T1000 (cell line): Measurements from ENCODE around the gene ADGRB3.
A peak's percentile ranks its signal among the peaks of the same experiment; 100 is the strongest.
"Not testable (repeated sequence)": the region's sequence is repeated elsewhere in the genome, so short reads cannot be mapped to it uniquely, and the experiment has no call there.

ENCODE experiments used
- DNase-seq: peaks from one replicate; lab custom pipeline; 2025; ENCODE audit warnings: mixed read lengths; lab: John Stamatoyannopoulos, UW

The ADGRB3 gene

DNA sequence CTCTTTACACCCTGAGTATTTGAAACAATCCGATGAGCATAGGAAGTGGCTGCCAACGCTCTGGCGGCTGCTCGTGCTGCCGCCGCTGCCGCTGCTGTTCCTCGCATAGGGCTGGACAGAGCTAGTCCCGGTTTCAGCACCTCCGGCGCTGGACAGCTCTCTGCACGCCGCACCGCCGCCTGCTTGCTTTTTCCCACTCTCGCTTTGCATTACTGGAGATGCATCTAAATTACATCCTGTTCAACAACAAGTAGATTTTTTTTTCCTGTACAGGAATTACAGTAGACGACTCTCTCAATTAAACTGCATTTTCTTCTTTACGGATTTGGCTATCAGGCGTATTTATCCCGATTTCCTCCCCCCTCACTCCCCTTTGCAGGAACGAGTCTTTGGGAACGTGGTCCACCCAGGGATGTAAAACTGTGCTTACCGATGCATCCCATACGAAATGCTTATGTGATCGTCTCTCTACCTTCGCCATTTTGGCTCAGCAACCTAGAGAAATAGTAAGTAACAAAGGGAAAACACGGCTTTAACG, 597.9 kb downstream of the ADGRB3 start:
- DNase-seq, result peak; percentile 56

DNA sequence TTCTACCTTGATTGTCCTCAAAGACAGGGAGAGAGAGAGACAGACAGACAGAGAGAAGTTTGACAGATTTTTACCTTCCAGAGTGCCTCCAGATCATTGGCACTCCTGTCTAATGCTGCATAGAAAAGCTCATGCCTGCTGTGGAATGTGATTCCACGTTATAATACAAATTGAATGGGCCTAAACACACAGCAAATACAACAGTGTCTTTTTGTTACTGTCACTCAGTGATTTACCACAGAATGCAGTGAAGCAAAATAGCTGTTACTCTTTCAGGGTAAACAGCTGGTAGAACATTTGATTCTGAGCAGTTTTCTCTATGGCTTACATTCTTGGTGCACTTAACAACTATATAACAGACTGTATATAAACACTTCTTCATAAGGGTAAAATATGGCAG, 603.0 kb downstream of the ADGRB3 start:
- no peak for DNase-seq

DNA sequence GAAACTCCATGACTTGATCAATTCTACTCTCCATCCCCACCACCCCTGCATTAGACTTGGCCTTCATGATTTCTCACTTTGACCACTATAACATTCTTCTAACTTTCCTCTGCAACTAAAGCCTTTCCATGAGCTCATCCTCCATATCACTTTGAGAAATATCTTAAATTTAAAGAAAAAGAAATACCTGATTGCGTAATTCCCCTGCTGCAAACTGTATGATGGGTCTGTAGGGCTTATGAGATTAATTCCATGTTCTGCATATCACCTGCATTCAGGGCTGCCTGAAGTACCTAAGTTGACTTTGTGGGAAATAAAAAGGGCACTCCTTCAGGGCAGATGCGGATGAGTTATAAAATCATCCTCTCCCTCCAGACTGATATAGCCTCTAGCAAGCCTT, 611.9 kb downstream of the ADGRB3 start:
- DNase-seq, result no peak

DNA sequence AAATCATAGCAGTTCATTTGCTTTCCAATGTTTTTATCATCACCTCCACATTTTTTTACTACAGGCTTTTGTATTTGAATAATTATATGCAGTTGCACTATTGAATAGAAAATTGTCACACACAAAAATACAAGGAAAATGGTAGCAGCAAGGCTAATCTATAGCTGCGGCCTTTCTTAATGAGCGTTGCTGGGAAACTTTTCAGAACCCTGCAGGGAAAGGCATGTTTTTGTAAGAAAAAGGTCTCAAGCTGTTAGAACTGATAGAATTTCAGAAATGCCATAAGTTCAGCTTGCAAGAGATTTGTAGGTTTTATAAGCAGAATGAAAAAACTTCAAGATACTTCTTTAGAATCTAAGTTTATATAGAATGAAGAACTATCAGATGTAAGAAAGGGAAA, 625.9 kb downstream of the ADGRB3 start:
- no peak for DNase-seq

DNA sequence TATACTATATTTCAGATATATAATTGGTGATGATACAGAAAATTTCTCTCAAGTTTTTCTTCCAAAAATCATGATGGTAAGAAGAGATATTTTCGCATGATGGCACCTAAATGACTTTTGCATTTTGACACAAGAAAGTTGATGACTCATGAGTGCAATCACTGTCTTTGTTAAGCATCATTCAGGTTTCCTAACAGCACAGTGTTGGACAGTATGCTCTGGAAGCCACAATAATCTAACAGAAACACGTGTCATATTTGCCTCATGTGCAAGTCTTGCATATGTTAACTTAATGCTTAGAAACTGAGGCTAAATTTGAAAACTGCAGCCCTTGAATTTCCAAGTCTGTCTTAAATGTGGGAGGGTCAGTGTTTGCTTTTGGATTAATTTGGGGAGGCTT, 628.2 kb downstream of the ADGRB3 start:
- no peak for DNase-seq

DNA sequence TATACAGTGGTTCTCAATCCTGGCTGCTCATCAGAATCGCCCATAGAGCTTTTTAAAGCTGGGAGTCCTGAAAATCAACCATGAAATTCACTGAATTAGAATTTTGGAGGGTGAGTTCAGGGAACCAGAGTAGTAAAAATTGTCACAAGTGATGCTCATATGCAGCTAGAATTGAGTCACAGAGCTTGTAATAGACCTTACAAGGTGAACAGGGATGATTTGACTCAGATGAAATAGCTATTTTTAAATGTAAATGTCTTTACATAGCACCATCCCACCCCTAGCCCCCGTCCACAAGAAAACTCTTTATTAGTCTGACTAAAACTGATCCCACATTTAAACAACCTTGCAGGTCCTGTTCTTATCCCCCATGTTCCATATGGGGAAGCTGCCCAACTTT, 630.0 kb downstream of the ADGRB3 start:
- DNase-seq, result no peak

DNA sequence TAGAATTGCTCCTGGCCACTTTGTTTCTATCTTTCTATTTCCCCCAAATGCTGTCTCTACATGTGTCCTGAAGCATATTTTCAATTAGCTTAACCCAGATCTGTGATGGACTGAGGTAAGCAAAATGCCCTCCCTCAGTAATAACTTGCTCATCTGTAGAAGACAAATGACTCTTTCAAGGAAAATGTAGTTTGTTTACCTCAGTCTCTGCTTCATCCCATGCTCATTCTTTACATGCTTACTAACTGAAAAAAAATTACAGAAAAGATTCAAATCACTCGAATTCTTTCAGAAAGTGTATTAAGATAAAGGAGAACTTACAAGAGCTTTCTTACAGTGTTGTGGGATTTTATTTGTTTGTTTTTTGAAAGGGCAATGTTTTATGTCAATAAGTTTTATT, 630.6 kb downstream of the ADGRB3 start:
- no peak for DNase-seq

DNA sequence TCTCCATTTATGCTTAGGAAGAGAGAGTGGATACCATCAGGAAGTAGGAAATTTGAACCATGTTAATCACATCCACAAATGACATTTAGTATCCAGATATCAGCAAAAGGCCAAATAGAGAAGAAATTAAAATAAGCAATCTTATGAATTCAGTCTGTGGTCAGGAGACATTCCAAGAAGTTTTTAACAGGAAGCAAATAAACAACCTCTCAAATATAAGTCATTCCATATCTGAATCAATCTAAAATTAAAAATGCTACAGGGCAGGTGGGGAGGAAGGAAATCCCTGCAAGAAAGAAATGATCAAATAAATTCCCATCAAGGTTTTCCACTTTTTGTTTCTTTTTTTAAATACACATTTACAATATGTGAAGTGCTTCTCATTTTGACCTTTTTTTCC, 641.1 kb downstream of the ADGRB3 start:
- DNase-seq, result no peak

DNA sequence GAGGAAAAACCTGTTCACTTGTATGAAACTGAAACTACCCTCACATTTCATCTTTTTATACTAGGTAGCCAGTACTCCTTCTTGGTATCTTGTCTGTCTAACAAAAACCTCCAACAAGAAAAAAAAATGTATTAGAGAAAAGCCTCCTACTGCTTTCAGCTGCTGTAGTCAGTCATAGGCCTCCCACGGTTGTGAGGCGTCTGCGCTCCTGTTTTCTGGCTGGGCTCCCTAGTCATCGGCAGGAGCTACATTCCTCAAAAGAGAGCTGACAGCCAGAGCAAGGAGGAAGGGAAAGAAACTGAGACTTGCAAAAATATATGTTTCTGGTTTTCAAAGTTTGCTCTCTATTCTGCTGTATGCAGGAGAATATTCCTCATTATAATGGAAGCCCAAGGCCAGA, 644.7 kb downstream of the ADGRB3 start:
- DNase-seq, result no peak

DNA sequence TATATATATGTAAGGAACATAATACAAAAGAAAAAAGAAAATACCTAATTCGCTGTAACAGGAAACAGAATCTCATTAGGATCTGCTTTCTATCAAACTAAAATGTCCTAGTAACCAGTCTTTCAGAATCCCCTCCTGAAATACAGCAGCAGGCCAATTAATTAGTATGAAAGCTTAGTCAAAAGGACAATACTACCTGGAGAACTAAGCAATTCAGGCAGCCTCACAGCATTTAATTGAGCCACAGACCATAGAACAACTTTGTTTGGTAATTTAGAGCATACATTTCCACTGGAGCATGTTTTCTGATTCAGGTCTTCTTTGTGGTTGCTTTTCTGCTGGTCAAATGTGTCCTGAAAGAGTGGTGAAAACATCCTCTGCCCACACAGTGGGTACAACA, 645.8 kb downstream of the ADGRB3 start:
- no peak for DNase-seq

DNA sequence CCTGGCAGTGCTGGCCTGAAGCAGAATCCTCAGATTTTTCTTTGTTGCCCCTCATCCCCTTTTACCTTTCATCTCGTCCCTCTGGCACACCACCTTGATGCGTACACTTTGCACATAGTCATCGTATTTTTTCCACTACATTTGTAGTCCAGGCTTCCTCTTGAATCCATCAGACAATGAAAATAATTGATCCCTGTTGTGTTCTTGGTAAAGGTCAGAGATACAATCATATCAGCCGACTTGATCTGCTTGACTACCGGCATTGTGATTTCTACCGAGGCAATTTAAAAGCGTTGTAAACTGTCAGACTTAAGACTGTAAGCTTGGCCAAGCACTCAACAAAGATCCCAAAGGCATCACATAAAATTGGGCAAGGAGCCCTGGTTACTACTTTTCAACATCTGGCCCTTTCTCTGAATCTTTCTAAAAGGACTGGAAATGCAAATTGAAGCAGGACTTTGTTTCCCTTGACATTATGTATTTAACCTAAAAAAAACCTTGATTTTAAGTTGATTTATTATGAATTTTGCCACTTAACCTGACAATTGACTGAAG, 649.2 kb downstream of the ADGRB3 start:
- DNase-seq, result no peak

DNA sequence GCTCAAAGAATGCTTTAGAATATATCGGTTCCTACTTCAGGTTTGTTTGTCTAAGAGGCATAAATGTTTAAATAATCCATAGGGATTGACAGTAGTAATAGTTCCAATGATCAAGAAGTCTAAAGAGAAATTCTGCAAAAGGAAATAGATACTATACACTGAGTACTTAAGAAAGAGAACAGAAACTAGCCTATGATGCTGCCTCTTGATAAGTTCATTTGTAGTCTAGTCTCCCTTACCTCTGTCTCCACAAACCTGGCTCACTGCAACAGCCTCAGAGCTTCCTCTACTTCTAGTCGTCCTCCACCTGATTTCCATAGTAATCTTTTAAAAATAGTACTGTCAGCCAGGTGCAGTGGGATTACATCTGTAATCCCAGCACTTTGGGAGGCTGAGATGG, 650.0 kb downstream of the ADGRB3 start:
- DNase-seq, result no peak

DNA sequence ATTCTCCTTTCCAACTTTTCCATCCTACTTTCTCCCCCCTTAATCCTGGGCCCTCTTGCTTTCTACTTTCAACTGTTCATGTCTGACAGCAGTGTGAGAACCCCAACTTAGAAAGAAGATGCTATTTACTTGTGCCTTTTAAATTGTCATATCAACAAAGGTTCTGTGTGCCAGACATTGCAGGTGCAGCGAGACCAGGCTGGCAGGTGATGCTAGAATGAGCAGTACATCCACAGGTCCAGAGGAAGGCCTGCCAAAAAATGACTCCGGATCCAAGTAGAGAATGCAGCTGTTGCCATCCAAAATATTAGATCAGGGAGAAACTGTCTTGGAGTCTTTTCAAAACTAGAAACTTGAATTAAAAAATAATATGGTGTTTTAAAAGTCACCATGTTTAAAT, 651.2 kb downstream of the ADGRB3 start:
- DNase-seq, result no peak

DNA sequence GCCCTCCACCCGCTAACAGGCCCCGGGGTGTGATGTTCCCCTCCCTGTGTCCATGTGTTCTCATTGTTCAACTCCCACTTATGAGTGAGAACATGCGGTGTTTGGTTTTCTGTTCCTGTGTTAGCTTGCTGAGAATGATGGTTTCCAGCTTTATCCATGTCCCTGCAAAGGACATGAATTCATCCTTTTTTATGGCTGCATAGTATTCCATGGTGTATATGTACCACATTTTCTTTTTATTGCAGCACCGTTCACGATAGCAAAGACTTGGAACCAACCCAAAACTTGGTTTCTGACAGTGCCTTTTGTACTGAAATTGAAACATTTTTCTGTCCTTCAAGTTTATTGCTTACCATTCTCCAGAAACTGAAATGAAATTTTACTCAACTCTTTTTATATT, 653.1 kb downstream of the ADGRB3 start:
- DNase-seq, result not testable (repeated sequence)

DNA sequence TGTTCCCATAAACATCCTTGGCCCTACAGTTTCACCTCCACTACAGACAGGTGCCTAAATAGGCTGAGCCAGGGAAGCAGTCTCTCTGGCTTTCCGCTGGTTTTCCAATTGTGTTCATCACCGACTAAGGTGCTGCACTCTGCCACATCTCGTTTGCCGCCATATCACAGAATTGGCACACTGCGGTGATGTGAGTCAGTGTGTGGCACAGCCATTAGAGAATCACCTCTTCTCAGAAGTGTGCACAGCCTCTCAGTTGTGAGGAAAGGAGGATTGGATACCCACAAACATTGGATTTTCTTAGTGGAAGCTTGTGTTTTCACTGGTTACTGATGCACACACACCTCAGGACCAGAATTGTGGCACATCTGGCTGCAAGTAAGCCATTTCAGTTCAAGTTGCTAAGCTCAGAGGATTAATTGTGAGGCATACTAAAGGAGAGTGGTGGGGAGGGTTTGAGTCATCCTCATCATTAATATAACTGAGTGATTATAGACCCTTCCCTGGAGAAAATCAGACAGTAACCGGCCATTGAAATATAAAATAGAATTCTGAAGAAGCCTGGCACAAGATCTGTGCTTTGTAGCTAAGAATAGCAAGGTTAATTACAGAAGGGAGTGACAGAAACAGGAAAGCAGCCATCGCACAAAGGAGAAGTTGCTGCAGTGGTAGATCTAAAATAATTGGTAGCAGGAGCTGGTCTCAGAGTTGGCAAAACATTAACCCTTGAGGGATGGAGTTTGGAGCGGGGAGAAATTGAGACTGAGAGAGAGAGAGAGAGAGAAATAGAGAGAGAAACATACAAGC, 654.8 kb downstream of the ADGRB3 start:
- DNase-seq, result no peak

DNA sequence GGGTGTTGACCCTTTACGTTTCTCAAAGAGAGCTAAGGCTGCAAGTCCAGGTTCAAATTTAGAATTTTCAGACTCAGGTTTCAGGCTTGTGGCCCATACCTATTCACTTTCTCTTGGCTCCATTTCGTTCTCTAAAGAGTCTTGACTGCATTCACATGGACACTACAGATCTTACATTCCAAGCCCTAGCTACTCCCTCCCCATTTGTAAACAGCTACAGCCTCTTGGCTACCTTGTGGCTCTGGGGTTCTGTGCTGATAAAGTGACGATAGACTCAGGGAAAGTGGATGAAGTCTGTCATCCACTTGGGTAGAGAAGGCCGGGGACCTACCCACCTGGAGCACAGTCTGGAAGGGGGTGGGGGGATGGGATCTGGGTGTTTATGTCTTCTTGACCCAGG, 658.4 kb downstream of the ADGRB3 start:
- DNase-seq, result no peak

DNA sequence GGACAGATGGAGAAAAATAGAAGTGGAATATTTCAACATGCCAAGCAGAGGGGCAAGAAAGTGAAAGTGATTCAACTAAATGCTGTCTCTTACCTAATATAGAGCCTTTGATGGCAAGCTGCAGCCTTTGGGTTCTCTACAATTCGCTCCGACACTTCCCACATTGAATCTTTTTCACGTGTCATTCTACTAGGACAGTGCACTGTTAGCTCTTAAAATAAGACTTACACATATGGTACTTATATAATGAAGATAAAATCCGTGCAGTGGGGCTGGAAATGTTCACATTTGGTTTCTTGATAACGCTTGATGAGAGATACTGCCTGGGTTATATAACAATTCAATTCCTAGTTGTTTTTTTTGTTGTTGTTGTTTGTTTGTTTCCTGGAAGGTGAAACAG, 659.3 kb downstream of the ADGRB3 start:
- no peak for DNase-seq

DNA sequence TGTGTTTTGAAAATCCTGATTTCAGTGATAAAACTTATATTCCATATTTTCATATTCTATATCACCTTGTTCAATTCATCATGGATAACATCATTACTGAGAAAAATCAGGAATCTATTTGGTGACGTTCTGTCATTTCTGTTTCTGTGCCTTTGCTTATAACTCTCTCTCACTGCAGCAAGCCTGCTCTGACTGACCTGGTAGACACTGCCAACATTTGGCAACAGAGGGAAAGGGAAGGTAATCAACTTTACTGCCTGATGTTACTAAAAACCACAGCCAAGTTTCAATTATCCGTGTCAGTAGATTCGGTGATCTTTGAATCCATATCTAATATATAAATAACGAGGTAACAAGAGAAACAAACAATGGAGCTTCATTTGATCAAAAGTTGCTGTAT, 659.8 kb downstream of the ADGRB3 start:
- DNase-seq, result no peak

DNA sequence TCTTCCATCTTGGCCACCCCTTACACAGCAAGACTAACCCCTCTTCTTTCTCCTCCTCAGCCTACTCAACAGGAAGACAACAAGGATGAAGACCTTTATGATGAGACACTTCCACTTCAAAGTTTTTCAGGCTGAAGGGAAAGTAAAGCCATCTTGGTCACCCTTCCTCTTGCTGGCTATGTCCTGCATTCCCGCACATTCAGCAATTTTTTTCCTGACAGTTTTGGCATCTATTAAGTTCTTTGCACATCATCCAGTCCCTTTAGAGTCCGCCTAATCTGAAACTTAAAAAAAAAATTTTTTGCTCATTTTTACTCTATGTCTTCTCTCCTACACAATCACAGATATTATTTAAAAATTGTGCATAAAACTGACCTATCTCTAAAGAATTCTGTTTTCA, 668.3 kb downstream of the ADGRB3 start:
- no peak for DNase-seq

DNA sequence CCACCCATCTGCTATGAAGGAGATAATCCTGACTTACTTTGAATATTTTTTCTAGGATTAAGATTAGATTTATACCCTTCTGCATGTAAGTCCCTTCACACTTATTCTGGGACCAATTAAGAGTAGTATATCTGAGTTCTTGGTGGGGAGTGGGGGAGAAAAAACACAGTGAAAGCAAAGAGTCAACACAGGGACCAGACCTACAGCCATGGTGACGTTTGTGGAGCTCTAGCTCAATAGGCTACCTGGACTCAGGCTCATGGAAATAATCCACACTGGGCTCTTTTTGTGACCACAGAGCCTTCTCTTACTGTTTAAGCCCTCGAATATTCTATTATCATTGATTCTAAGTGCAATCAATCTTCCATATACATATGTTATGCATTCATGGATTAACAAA, 670.4 kb downstream of the ADGRB3 start:
- no peak for DNase-seq

DNA sequence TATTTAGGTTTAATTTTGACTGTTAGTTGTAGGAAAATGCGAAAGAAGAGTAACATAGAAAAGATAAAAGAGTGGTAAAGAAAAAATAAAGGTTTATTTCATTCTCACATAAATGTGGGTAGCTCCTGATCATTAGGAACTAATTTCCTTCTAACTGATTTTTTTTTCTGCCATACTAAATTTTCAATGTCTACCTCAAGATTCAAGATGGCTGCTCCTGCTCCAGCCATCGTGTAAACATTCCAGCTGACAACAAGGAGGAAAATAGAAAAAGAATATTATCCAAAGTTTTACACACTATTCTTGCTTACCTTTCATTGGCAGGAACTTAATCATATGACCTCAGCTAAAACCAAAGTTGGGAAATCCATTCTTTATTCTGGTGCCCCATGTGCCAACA, 673.5 kb downstream of the ADGRB3 start:
- DNase-seq, result no peak

DNA sequence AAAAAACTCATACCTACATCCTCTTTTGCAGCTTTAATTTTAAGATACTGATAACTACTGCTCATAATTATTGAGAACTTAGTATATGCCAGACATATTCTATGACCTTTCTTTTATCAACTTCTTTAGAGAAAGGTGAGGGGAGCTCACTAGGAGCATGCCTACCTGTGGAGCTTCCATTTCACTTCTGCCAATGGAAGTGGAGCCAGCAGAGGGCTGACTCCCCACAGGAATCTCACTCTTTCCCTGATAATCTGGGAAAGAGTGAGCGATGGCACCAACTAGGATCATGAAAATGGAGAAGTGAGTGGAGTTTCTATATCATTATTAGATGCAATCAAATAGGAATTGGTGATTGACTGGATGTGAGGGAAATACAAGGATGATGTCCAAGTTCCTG, 676.8 kb downstream of the ADGRB3 start:
- no peak for DNase-seq

DNA sequence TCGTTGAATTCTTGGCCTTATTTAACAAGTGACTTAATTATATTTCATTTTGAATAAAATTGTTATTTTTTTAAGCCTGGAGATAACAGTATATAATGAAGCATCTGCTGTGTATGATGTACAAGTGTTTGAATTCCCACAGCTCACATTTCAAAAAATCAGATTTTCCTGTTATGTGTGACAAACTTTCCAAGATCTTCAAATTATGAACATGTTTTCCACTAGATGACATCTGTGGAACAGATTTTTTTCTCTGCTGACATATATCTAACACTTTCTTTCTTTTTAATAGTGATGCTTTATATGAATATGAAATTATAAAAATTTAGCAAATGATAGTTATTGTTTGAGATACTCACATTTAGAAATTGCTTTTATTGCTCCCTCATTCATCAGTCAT, 678.9 kb downstream of the ADGRB3 start:
- no peak for DNase-seq

DNA sequence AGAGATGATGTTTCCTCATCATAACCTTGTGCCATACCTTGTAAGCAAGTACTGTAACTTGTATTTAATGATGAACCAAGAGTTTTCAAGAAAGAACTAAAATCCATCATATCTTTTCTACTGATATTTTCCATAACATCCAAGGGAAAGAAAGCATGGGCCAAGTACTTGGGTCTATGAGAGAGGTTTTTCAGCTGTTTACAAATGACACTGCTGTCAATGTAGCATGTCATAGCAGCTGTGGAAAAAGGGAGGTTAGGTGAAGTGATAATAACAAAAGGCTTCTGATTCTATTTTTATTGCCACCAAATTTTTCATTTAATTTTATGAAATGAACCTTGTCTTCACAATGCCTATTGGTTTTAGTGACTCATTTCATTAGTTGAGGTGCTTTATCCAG, 679.4 kb downstream of the ADGRB3 start:
- no peak for DNase-seq
